ENCODE measurements around the gene GAB3. TPM values are rescaled to one million over a fixed set of nuclear protein-coding genes. Genes with fewer than 3 reads are reported as not detected.

GAB3 gene
- total and polyA plus RNA-seq, 9 of the 15 experiments (the other 6 are each of a cell fraction or from before 2014, with no cell fraction given): 16.1 to 31.4 (median 20.2) TPM

DNA sequence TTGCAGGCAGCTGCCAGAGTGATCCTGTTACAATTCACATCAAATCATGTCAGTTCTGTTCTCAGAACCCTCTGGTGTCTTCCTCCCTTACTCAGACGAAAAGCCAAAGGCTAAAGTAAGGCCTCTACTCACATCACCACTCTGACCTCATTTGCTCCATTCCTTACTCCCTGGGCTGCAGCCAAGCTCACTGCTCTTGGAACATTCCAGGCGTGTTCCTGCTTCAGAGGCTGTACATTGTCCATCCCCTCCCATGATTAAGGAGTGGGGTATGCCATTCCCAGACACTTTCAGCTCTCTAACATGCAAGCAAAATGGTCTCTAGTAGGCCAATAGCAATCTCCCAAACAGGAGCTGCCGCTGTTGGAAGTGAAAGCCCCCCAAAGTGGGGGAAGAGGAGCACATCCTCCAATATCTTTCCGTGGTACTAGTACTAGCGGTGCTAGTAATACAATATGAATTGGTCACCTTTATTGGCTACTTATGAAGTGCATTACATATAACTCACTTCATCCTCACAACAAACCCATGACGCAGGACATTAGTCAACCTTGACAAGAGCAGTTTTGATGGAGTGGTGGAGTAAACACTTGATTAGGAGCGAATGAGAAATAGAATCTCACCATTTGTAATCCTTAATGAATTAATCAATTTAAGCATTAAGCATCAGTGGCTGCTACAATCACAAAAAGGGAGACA, 15.0 kb downstream of the GAB3 start:
- Histone ChIP-seq H3K4me3 (no peak overlapping the region), H3K4me2 (ENCODE audit: insufficient read depth, low read length) (no peak overlapping the region), H3K9me1 (ENCODE audit: control insufficient read depth, insufficient read depth, low read length) (no peaks in the 10 kb centered on the region), H3K4me1 (replicated peaks in 1 of 2; ENCODE audit: control insufficient read depth in 2 of 2, insufficient read depth in 2 of 2, low read length in 2 of 2) (peaks cover 4 to 50% of the 10 kb centered on the region in 2 experiments; a peak in 4 of 5 replicates), H3K9me3 (replicated peaks; ENCODE audit: control insufficient read depth, insufficient read depth, low read depth, low read length) (no peaks in the 10 kb centered on the region), H3K79me2 (ENCODE audit: control insufficient read depth, insufficient read depth, low read length) (peaks cover 89% of the 10 kb centered on the region), H3K27me3 (ENCODE audit: control insufficient read depth in 2 of 2, insufficient read depth in 2 of 2, low read length in 2 of 2) (no peaks in the 10 kb centered on the region), H3K9ac (ENCODE audit: insufficient read depth in 1 of 2, low read depth in 2 of 2, low read length in 2 of 2) (no peak overlapping the region; a peak in 1 of 4 replicates), H2AFZ (ENCODE audit: low read depth, low read length) (no peak overlapping the region), H3K27ac (ENCODE audit: extremely low read depth, low read depth, low read length) (no peak overlapping the region), H3K36me3 (ENCODE audit: control insufficient read depth, insufficient read depth, low read length) (peaks cover 20% of the 10 kb centered on the region), H4K20me1 (replicated peaks; ENCODE audit: control insufficient read depth, insufficient read depth, low read length) (no peaks in the 10 kb centered on the region)
- in situ Hi-C loops (cut with MboI) (loop anchor here (25.0 kb wide), 1 partner anchor 149 kb away; the partner anchor contains the start of gene CTAG1A), intact Hi-C loops (cut with micrococcal nuclease) (no loop called here)
- no peak for DNase-seq (ENCODE audit: extremely low read depth in 1 of 4, low spot score in 3 of 4)
- 86% methylated on average over 6 of the region's 7 CpGs for WGBS (ENCODE audit: insufficient coverage, low coverage, missing lambda C conversion rate)
- ATAC-seq: no peak
- no TSS peak for BruUV-seq (replicated peaks)
- ChIA-PET CTCF (ENCODE audit: low intra/inter-chr PET ratio) (no interaction called here), POLR2A (interaction anchor here (1.1 to 1.3 kb wide), 2 partner anchors 13 to 28 kb away, joined by 3 read pairs; no protein-coding TSS in a partner anchor)
- TF ChIP-seq HMG20A (CRISPR knock-in tag; conservative IDR thresholded peaks at IDR 0.05) (no peak), DNMT1 (IDR thresholded peaks at IDR 0.05) (no peak), ZNF324 (CRISPR knock-in tag; IDR thresholded peaks at IDR 0.05) (no peak), HDAC3 (IDR thresholded peaks at IDR 0.05; ENCODE audit: borderline replicate concordance, partially characterized antibody) (no peak), HCFC1 (IDR thresholded peaks at IDR 0.05; ENCODE audit: low read depth, low read length) (no peak), NFRKB (IDR thresholded peaks at IDR 0.05; ENCODE audit: low read depth) (no peak), KDM2B (CRISPR knock-in tag; IDR thresholded peaks at IDR 0.05) (no peak), ARHGAP35 (IDR thresholded peaks at IDR 0.05; ENCODE audit: partially characterized antibody) (no peak), TAF7 (tag; IDR thresholded peaks at IDR 0.05) (no peak), SUPT5H (IDR thresholded peaks at IDR 0.05) (no peak), POU5F1 (IDR thresholded peaks at IDR 0.05; ENCODE audit: borderline replicate concordance, low read depth, low read length, partially characterized antibody) (no peak)
- TF ChIP-seq, protein P1, sequence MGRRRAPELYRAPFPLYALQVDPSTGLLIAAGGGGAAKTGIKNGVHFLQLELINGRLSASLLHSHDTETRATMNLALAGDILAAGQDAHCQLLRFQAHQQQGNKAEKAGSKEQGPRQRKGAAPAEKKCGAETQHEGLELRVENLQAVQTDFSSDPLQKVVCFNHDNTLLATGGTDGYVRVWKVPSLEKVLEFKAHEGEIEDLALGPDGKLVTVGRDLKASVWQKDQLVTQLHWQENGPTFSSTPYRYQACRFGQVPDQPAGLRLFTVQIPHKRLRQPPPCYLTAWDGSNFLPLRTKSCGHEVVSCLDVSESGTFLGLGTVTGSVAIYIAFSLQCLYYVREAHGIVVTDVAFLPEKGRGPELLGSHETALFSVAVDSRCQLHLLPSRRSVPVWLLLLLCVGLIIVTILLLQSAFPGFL (CRISPR knock-in tag; IDR thresholded peaks at IDR 0.05): no peak
- TF ChIP-seq, protein P2, sequence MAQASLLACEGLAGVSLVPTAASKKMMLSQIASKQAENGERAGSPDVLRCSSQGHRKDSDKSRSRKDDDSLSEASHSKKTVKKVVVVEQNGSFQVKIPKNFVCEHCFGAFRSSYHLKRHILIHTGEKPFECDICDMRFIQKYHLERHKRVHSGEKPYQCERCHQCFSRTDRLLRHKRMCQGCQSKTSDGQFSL (CRISPR knock-in tag; IDR thresholded peaks at IDR 0.05): no peak
- TF ChIP-seq, protein P2 (tag; IDR thresholded peaks at IDR 0.05): no peak
- no peak for FAIRE-seq

All from K562 (cell line).